ENCODE data around the gene ZNF185.
"Not testable (repeated sequence)": the region's sequence is repeated elsewhere in the genome, so short reads cannot be mapped to it uniquely, and the experiment has no call there.

Gene ZNF185

DNA sequence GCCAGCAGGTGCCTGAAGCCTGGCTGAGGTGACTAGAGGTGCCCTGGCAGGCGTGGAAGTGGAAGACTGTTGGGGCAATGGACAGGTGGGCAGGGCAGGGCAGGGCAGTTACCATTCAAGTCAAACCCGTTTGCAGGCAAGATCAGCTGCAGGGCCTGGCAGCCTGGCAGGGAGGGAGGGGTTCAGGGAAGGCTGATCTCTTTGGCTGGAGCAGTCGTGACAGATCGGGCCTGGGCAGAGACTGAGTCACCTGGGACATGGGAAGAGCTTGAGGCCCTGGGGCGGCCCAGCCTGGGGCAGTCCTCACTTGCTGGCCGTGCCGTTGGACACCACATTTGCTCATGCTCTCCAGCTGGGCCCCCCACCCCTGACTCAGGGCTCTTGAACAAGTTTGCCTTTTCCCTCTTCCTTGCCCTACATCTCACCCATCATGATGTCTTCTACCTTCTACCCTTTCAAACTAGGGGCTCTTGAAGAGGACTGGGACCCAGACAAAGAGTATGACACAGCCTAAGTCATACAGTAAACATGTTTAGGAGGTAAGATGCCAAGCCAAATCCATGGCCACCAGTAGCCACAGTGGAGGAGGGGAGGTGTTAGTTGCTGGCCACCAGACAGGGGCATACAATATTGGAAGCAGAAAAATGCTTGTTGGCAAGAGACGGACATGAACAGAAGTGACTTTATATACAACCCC lies 2.0 kb upstream of the ZNF185 start:
- no peak for DNase-seq

- no peak for DNase-seq
Observed at GRCh38 chrX:152896450-152896849, 1.4 kb upstream of the ZNF185 start.

GRCh38 chrX:152898442-152898841 lies 575 bp downstream of the ZNF185 start:
- DNase-seq, result no peak

DNA sequence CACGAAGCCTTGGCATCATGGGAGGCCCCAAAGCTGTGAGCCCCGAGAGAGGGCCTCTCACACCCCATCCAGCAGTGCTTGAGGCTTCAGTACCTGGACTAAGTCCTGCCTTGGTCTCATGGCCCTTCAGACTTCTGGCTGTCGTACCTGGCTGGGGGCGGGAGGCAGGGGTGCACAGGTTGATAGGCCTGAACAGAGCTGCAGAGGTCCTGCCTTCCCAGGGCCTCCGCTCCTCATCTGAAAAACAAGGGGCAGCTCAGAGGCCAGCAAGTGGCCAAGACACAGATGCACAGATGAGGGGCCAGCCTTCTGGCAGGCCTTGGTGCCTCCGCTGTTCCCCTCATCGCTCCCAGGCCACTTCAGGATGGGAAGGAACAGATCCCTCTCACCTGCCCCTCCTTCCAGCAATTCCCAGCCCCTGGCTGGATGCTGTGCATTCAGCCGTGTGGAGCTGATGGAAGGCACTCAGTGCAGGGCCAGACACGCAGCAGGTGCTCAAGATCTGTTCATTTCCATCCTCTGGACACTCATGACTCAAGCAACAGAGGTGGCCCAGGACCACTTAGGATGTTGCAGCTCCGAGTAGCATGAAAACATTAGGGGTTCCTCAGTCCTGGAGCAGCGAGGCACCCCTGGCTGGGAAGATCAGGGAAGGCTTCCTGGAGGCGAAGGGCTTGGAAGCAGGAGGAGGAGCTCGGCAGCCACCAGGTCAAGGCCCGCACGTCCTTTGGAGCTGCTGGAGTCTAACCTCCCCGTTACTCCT lies 1.4 kb downstream of the ZNF185 start:
- DNase-seq, result no peak

DNA sequence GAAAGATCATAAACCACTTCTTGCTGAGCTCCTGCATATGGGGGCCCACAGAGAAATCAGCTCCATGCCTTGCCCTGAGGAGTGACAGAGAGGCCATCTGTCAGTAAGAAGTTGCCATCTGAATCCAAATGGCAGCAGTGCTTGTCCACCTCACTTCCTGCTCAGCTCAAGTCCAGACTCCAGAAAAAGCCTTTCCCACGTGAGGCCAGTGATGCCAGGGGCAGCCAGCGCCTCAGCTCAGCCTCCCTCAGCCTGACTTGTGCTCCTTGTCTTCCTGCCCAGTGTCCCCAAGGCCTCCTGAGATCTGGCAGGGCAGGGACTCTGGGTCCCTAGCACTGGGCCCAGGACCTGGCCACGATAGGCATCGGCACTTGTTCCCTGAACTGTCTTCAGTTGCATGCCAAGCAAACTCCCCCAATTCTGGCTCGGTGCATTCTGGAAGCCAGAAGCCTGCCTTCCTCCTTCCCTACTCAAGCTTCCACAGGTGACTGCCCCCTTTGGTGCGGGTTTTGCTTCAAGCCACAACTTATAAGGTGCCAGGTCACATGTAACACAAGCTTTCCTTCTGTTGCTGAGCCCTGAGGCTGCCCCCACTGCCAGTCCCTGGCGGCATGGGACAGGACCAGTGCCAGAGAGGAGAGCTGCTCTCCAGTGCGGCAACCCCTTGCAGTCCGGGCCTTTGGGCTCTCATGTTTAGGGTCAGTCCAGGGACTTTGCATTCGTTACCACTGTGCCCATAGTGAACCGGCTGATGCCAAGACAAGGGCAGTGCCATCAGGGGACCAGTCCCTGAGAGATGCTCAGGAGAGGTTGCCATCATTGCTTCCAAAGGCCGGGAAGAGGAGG lies 2.2 kb downstream of the ZNF185 start:
- no peak for DNase-seq

GRCh38 chrX:152900937-152901445 lies 3.1 kb downstream of the ZNF185 start:
- no peak for DNase-seq

- no peak for DNase-seq
Observed at GRCh38 chrX:152901816-152902501, 4.1 kb downstream of the ZNF185 start.

GRCh38 chrX:152902502-152902820 lies 4.6 kb downstream of the ZNF185 start:
- DNase-seq, result no peak

DNA sequence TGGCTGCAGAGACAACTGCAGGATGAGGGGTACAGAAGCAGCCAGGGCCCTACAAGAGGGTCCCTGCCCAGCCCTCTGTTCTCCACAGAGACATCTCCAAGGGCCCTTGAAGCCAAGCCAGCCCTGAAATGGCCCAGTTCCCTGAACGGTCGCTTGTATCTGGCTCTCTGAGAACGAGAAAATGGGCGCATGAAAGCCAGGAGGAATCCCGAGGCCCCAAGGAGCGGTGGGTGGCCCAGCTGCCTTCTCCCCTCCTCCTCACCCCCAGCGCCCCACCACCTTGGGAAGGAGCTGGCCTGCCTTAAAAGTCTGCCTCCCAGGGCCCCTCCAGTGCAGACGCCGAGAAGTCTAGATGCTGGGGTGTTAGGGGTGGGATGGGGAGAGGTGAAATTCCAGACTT lies 5.7 kb downstream of the ZNF185 start:
- no peak for DNase-seq

DNA sequence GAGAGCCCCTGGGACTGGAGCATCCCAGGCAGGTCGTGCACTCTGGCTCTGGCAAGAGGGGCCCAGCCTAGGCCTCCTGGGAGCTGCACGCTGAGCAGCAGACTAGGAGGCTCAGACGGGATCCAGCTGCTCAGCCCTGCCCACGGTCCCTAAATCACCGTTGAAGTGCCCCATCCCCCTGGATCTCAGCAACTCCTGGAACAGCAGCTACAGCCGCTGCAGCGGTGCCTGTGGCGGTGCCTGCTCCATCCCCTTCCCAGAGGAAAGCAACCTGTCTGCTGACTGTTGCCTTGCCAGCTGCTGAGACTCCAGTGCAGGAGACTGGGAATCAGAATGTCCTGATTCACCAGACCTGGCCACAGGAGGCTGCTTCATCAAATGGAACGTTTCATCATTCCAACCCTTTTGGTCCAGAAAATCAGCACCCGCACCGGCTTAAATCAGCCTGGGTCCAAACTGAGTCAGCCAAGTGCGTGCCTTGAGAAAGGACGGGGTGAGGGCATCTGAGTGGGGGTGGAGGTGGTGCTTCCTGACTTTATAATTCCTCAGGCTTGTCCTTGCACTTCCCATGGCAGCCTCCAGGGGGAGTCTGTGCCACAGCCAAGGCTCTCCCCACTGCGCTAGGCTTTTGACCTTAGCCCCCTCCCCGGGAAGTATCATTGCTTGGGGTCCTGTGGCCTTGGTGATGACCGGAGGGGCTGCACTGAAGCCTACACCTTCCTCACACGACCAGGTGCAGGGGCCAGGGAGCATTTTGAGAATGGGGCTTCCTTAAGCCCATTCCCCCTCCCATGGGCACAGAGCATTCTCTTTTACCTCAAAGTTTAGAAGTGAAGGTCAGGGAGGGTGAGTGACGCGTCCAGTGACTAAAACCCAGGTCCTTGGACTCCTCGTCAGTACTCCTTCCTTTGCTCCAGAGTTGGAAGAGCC lies 6.5 kb downstream of the ZNF185 start:
- no peak for DNase-seq

- DNase-seq, result no peak
Observed at GRCh38 chrX:152905081-152905420, 7.2 kb downstream of the ZNF185 start.

DNA sequence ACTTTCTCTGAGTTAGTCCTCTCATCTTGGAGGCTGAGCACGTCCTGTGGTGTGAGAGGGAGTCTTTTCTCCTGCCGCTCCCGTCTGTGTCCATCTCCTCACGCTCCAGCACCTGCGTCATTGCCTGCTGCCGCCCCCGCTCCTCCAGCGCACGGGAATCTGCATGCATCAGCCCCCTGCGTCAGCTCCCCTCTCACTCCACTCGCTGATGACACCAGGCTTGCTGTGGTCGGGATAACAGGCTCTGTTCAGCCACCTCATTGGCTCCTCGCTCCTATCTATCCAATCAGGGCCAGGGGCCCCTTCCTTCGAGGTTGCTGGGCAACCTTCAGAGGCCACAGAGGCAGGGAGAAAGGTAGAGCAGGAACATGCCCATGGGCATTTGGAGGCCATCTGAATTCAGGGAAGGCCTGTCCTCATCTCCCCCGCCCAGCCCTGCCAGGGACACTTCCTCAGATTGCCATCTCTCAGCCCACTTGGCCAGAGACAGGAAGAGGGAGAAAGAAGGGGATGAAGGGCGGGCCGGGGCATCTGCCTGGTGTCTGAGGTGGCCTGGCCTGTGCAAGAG lies 9.3 kb downstream of the ZNF185 start:
- DNase-seq, result no peak

GRCh38 chrX:152908486-152908885 lies 10.6 kb downstream of the ZNF185 start:
- DNase-seq, result no peak

- not testable (repeated sequence) for DNase-seq
Observed at GRCh38 chrX:152910018-152910417, 12.2 kb downstream of the ZNF185 start.

GRCh38 chrX:152912106-152912505 lies 14.2 kb downstream of the ZNF185 start:
- no peak for DNase-seq

DNA sequence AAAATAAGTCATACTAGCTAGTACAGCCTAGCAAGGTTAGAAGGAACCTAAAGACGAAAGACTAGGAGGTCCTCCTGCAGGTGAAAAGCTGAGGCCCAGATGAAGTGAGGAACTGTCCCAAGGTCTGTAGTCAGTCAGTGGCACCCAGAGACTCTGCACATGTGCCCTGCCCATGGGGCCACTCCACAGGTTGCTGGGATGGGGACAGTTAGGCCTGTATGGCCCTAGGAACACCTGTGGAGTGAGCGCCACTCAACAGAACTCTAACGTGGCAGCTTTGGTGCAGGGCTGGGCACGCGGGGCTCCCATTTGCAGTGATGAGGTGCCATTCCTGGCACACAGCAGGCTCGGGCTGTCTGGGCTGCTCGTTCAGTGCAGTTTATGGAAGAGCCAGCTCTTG lies 14.8 kb downstream of the ZNF185 start:
- DNase-seq, result no peak

DNA sequence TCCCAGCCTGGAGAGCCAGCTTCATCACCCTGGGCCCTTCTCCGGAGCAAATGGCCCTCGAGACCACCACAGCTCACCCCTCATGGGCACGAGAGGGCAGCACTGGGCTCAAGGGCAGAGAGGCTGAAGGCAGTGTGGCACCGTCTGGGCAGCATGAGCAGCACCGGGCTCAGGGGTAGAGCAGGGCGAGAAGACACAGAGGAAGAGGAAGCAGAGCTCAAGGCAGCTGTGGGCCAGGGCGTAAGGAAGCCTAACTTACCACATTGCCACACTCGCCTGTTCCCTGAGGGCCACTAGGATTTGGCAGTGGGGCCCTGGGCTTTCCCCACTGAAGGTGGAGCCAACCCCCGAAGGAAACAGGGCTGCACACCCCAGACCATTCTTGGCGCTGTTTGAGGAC lies 15.5 kb downstream of the ZNF185 start:
- DNase-seq, result no peak

GRCh38 chrX:152913910-152914309 lies 16.0 kb downstream of the ZNF185 start:
- no peak for DNase-seq

- no peak for DNase-seq
Observed at GRCh38 chrX:152915541-152916241, 17.8 kb downstream of the ZNF185 start.

DNA sequence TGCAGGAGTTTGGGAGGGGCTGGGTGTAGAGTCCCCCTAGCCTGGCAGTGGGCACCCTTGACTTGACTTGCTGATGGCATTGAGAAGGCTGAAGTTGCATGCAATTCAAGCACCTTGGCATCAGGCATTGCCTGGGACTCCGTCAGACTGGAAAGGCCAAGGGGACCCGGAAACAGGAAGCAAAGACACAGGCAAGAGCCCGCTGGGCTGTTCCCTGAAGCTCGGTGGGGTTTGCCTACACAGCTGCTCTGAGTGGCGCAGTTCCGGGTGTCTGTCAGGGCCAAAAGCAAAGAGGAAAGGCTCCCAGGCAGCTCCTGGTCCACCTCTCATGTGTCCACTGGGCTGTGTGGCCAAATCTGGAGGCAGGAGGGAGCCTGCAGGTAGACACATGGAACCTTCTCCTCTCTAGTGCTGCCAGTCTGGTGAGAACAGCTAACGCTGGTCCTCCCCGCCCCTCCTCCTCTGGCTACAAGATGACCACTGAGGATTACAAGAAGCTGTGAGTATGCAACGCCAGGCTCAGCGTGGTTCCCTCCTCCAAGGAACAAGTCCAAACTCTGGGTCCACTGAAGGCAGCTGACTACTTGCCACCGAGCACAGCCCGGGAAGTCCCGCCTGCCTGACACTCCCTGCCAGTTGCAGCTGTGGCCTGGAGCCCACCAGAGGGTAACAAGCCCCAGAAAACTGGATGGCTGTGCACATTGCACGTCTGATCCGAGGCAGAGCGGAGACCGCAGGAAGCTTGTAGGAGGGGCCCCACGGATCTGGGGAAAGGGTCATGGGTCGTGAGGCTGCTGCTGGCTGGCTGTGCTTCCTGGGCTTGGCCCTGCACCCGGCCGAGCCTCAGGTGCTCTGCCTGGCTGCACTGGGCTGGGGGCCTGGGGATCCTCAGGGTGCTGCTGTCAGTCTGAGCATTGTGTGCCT lies 20.1 kb downstream of the ZNF185 start:
- DNase-seq, result no peak

All from SIG-M5 (cell line).